ENCODE measurements around the gene PCMTD2.
"Not testable (repeated sequence)": the region's sequence is repeated elsewhere in the genome, so short reads cannot be mapped to it uniquely, and the experiment has no call there.

PCMTD2 gene

GRCh38 chr20:64303086-64303485 is 47.5 kb downstream of the PCMTD2 start:
- not testable (repeated sequence) for DNase-seq

DNA sequence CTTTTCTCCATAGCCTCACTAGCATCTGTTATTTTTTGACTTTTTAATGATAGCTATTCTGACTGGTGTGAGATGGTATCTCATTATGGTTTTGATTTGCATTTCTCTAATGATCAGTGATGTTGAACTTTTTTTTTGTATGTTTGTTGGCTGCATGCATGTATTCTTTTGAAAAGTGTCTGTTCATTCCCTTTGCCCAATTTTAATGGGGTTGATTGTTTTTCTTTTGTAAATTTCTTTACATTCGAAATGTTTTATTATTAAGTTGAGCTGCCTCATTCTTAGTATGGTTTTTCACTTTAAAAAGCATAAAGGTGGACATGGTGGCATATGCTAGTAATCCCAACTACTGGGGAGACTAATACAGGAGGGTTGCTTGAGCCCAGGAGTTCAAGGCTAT is 58.2 kb downstream of the PCMTD2 start:
- DNase-seq = not testable (repeated sequence)

- not testable (repeated sequence) for DNase-seq
These were observed 59.8 kb downstream of the PCMTD2 start for GRCh38 chr20:64315381-64315780.

DNA sequence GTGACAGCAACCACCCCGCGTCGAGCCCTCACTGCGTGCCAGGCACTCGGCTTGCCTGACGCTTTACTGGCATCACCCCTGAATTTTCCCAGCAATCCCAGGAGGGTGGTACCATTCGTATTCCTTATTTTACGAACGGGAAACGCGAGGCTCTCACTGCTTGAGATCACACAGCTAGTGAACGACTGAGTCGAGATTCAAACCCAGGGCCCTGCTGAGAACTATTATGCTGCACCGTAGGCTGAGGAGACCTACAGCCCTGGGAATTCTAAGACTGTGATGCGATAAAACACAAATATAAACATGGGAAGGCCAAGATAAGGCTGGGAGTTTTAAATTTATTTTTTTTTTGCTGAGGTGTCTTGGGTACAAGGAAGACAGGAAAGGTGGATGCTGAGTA is 60.3 kb downstream of the PCMTD2 start:
- not testable (repeated sequence) for DNase-seq

DNA sequence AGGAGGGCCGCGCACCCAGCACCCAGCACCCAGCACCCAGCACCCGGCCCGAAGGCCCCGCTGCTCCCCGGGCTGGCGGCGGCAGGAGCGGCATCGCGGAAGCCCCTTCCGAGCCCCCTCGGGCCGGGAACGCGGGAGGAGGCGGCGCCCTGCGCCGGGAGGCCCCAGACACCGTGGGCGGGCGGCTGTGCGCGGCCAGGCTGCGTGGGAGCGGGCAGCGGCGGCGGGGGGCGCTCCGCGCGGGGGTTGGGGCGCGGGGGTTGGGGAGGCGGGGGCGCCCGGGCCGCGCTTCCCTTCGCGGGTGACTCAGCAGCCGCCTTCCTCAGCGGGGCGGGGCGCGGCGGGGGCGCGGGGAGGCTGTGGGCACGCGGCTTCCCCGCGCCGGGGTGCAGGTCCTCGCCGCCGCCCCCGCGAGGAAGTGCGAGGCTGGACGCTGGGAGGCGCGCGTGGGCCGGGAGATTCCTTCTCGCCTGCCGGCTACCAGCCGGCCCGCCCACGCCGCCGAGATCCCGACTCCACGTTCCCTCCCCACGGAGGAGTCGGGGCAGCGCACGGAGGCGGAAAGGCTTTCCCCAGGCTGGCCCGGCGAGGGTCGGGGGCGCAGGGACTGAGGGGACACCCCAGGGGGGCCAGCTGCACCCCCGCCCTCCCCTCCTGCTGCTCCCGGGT is 61.0 kb downstream of the PCMTD2 start:
- peak; percentile 21 for DNase-seq

GRCh38 chr20:64317331-64317730 is 61.8 kb downstream of the PCMTD2 start:
- DNase-seq = not testable (repeated sequence)

GRCh38 chr20:64318056-64318455 is 62.5 kb downstream of the PCMTD2 start:
- DNase-seq = not testable (repeated sequence)

DNA sequence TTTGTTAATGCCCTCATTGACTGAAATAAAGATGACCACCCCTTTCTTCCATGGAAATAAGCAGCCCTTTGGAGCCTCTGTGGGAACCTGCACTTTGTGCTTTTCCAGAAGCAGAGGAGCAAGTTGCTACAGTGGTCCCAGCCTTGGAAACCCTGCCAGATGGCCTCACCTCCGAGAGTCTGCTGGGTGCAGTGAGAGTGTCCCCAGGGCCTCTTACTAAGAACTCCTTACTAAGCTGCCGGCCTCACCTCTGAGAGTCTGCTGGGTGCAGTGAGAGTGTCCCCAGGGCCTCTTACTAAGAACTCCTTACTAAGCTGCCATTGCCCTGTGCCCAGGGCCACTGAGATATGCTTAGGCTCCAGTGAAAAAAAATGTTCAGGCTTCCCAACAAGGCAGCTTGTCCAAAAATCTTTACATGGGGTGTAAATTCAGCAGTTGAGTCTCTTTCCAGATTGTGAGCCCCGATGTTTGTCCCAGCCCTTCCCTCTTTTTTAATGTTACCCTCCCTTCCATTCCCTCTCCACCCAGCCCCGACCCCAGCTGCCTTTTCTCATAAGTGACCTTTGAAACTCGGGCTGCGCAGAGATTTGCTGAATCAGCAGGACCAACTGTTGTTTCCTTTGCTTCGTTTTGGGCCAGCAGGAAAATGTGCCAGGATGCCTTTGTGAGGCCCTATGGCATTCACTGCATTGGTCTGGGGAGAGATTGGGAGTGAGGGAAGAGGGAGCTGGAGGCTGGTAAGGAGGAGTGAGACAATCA is 66.7 kb downstream of the PCMTD2 start:
- DNase-seq = not testable (repeated sequence)

Data from hematopoietic multipotent progenitor cell treated with erythropoietin and hydrocortisone succinate and interleukin-3 and kit ligand, for 8 days (in vitro differentiated cells).